Mammary epithelial cell (primary cell): ENCODE measurements around the gene LDLRAD4.

Experiments
- EZH2 ChIP-seq: IDR thresholded peaks from 2 replicates; pipeline ENCODE4 v1.6.1; 2012; ENCODE audit warnings: low read length, inconsistent platforms, borderline replicate concordance
- TF ChIP-seq, protein P1 (sequence below), 2 donors: IDR thresholded peaks in 1 of 2; conservative IDR thresholded peaks in 1 of 2; 2 replicates each; pipeline ENCODE4 v1.5.1; 2011 to 2012; ENCODE audit warnings: inconsistent platforms in 2 of 2, low read length in 2 of 2, mild to moderate bottlenecking in 2 of 2, control low read depth in 1 of 2, low read depth in 1 of 2; ENCODE audit not compliant: insufficient read depth in 1 of 2; ENCODE audit errors: extremely low read depth in 1 of 2

DNA sequence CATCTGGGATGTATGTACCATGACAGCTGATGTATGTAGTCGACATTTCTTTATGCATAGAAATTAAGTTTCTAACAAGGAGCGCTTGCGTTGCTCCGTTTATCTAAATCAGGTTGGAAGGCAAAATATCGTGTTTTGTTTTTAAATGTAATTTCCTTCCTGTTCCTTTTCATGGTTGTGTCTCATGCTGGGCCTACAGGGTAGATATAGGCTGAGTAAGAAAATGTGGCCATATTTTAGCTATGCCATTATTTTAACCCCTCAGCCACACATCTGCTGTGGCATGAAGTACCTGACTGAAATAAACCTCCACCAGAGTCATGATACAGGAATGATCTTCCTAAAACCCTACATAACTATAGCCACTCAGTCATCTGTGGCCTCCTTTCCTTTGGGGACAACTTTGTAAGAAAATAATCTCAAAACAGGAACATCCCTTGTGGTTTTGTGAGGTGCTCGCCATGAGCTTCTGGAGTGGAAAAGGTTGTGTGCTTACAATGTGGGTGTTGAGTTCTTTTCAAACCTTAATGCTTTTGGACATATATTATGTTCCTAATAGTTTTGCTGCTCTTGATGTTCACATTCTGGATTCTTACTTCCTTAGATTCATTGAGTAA lies 293.5 kb downstream of the LDLRAD4 start:
- TF ChIP-seq, protein P1, sequence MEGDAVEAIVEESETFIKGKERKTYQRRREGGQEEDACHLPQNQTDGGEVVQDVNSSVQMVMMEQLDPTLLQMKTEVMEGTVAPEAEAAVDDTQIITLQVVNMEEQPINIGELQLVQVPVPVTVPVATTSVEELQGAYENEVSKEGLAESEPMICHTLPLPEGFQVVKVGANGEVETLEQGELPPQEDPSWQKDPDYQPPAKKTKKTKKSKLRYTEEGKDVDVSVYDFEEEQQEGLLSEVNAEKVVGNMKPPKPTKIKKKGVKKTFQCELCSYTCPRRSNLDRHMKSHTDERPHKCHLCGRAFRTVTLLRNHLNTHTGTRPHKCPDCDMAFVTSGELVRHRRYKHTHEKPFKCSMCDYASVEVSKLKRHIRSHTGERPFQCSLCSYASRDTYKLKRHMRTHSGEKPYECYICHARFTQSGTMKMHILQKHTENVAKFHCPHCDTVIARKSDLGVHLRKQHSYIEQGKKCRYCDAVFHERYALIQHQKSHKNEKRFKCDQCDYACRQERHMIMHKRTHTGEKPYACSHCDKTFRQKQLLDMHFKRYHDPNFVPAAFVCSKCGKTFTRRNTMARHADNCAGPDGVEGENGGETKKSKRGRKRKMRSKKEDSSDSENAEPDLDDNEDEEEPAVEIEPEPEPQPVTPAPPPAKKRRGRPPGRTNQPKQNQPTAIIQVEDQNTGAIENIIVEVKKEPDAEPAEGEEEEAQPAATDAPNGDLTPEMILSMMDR (conservative IDR thresholded peaks at IDR 0.05 in 1 of 2, IDR thresholded peaks at IDR 0.05 in 1 of 2; ENCODE audit: extremely low read depth in 1 of 2, insufficient read depth in 1 of 2, low read depth in 1 of 2, low read length in 2 of 2), result no peak
- TF ChIP-seq EZH2, result no peak
